D721Med (cell line): Measurements from ENCODE around the gene DACH1.
"Not testable (repeated sequence)": the region's sequence is repeated elsewhere in the genome, so short reads cannot be mapped to it uniquely, and the experiment has no call there.

Experiments
- DNase-seq: peaks from one replicate; pipeline ENCODE4 v3.0.0; 2011; ENCODE audit warnings: low spot score; ENCODE audit not compliant: insufficient read length
- FAIRE-seq: peaks from 2 replicates; lab custom pipeline; 2011; peaks lifted over from hg19 to GRCh38; lab: Jason Lieb, UNC
- CTCF ChIP-seq: IDR thresholded peaks from 2 replicates; pipeline ENCODE4 v1.5.1; 2012; ENCODE audit warnings: mild to moderate bottlenecking, control low read depth; ENCODE audit not compliant: insufficient read depth; ENCODE audit errors: missing control alignments

DACH1 gene

GRCh38 chr13:71867131-71867814 lies at the start of gene DACH1:
Gene DACH1 (minus strand): TSS chr13:71867204.
- peak; percentile 40 for DNase-seq
- FAIRE-seq = no peak
- no peak for TF ChIP-seq CTCF

GRCh38 chr13:71913717-71914116 lies 46.7 kb upstream of the DACH1 start:
- FAIRE-seq (no peak), DNase-seq (no peak)
- TF ChIP-seq CTCF = no peak

- TF ChIP-seq CTCF = no peak
- DNase-seq = no peak
- no peak for FAIRE-seq
Observed at GRCh38 chr13:71912524-71912923, 45.5 kb upstream of the DACH1 start.

- no peak for FAIRE-seq
- no peak for TF ChIP-seq CTCF
- DNase-seq = no peak
Observed at GRCh38 chr13:71906448-71906847, 39.4 kb upstream of the DACH1 start.

GRCh38 chr13:71902676-71903075 lies 35.7 kb upstream of the DACH1 start:
- TF ChIP-seq CTCF = no peak
- DNase-seq (no peak), FAIRE-seq (no peak)

- FAIRE-seq, DNase-seq: not testable (repeated sequence)
Observed at GRCh38 chr13:71893506-71893905, 26.5 kb upstream of the DACH1 start.

GRCh38 chr13:71886880-71887279 lies 19.9 kb upstream of the DACH1 start:
- FAIRE-seq (no peak), DNase-seq (no peak)
- no peak for TF ChIP-seq CTCF
